Activated CD8-positive, alpha-beta memory T cell treated with anti-CD3 and anti-CD28 coated beads, Interleukin-2, amount 50 U/mL, for 24 hours (primary cell): ENCODE results near the gene NOXO1.
"Not testable (repeated sequence)": the region's sequence is repeated elsewhere in the genome, so short reads cannot be mapped to it uniquely, and the experiment has no call there.

Experiments
- DNase-seq: peaks from one replicate; pipeline ENCODE4 v3.0.0-alpha.2; 2020; ENCODE audit errors: extremely low read depth

NOXO1 gene

GRCh38 chr16:1962161-1963153 is 18.8 kb downstream of the NOXO1 start:
- DNase-seq: not testable (repeated sequence)

DNA sequence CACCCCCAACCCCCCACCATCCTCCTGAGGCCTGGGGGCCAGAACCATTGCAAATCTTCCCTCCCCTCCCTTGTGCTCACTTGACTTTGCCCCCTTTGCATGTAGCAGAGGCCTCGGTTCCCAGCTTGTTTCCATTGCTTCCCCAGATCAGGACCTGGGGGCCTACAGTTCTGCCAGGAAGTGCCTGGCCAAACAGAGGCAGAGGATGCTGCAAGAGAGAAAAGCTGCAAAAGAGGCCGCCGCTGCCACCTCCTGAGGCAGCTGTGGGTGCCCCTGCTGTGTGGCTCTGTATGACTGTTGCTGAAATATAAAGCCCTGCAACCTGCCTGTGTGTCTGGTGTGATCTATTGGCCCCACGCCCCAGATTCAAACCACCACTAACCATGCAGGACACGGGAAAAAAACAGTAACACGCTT is 19.6 kb downstream of the NOXO1 start:
- DNase-seq: no peak

DNA sequence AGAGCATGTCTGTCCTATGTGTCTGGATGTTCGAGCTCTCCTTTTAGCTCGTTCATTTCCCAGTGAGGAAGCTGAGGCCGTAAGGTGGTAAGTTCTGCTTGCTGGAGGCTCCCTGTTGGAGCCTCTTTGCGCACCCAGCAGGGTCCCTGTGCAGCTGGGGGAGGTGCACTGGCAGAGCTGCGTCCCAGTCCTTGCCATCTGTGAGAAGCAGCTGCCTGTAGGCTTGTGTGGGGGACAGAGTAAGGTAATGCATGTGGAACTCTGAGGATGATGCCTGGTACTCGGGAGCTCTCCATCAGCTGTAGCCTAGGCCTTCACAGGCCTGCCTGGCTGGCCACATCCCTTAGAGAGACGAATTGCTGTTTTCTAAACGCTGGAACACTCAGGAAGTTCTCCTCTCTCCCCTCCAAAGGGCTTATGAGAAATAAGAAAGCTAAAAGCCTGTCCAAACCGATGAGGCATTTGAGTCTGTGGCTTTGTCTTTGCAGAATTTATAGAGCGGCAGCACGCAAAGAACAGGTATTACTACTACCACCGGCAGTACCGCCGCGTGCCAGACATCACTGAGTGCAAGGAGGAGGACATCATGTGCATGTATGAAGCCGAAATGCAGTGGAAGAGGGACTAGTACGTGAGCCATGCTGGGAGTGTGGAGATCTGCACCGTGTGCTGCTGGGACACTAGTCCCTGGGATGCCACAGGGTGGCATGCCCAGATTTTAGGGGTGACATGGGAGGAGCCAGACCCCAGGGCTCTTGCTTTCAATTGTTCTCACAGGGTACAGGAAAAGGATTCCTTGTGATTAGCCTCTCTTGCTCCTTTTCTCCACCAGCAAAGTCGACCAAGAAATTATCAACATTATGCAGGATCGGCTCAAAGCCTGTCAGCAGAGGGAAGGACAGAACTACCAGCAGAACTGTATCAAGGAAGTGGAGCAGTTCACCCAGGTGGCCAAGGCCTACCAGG is 20.3 kb downstream of the NOXO1 start:
- DNase-seq: no peak

DNA sequence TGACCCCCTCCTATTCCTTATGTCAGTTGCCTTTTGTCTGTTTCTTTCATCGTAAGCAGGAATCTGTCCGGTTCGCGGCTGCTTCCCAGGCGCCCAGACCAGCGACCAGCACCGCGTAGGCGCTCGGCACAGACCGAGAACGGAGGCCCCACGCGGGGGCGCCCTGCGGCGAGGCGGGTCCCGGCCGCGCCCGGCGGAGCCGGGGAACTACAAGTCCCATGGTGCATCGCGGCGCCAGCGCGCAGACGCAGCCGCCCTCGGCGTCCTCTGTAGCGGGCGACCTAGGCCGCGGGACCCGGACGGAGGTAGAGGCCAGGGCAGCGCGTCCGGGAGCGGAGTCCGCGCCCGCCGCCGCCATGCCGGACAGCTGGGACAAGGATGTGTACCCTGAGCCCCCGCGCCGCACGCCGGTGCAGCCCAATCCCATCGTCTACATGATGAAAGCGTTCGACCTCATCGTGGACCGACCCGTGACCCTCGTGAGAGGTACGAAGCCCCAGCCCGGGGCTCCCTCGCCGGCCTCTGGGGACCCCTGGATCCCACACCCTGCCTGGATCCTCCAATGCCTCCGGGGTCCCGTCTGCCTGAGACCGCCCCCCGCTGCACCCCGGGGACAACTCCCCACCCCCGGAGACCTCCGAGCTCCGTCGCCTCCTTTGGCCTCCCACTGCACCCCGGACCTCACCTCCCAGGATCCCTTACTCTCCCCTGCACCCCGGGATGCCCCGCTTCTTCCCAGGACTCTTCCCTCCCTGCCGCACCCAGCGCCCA is 21.8 kb downstream of the NOXO1 start, which contains the start of gene NDUFB10:
Gene NDUFB10, plus strand, starts transcription at position 270 of the 771 bp plus-strand sequence. Its CDS starts 87 bp downstream, at position 357.
- peak; percentile 61 for DNase-seq

DNA sequence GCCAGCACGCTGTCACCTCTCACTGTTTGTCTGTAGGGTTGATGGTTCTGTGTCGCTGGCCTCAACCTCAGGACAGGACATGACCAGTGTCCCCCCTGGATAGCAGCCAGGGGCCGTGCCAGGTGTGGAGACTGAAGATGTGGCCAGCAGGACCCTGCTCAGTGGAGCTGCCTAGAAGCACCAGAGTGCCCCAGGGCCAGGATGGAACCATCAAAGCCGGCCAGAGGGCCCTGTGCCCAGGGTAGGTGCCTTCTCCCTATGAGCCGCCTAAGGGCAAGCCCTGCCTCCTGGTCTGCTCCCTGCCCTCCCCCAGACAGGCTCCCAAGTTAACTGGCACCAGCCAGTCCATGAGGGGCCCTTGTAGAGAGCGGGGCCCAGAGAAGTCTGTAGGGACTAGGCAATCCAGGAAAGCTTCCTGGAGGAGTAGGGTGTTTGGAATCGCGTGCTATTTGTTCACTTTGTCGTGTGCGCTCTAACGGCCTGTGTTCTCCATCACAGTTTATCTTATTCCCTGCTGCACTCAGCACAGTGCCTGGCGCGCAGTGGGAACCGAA is 22.5 kb downstream of the NOXO1 start:
- no peak for DNase-seq

DNA sequence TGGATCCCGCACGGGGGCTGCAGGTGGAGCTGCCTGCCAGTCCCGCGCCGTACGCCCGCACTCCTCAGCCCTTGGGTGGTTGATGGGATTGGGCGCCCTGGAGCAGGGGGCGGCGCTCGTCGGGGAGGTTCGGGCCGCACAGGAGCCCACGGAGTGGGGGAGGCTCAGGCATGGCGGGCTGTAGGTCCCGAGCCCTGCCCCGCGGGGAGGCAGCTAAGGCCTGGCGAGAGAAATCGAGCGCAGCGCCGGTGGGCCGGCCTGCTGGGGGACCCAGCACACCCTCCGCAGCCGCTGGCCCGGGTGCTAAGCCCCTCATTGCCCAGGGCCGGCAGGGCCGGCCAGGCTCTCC is 23.2 kb downstream of the NOXO1 start:
- DNase-seq: not testable (repeated sequence)

DNA sequence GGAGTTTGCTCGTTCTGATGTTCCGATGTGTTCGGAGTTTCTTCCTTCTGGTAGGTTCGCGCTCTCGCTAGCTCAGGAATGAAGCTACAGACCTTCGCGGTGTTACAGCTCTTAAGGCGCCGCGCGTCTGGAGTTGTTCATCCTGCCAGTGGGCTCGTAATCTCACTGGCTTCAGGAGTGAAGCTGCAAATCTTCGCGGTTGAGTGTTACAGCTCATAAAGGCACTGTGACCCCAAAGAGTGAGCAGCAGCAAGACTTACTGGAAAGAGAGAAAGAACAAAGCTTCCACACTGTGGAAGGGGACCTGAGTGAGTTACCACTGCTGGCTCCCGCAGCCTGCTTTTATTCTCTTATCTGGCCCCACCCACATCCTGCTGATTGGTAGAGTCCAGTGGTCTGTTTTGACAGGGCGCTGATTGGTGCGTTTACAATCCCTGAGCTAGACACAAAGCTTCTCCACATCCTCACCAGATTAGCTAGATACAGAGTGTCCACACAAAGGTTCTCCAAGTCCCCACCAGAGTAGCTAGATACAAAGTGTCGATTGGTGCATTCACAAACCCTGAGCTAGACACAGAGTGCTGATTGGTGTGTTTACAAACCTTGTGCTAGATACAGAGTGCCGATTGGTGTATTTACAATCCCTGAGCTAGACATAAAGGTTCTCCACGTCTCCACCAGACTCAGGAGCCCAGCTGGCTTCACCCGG is 23.7 kb downstream of the NOXO1 start:
- not testable (repeated sequence) for DNase-seq

GRCh38 chr16:1953734-1954133 is 27.5 kb downstream of the NOXO1 start:
- no peak for DNase-seq

DNA sequence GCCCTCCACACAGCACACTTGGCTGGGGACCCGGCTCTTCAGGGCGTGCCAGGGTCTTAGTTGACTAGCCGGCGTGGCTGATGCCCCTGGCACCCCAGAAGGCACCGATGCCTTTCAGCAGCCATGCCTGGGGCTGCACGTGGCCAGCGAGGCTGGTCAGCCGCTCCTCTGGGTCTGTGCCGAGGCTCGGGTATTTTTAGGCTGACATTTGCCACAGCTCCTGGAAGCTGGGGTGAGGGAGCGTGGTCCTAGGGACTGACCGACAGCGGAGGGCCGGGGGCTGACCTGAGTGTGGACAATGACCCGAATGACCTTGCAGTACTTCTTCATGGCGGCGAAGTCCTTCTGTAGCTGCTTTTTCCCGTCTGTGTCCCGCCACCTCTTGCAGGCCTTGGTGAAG is 30.7 kb downstream of the NOXO1 start:
- no peak for DNase-seq

- DNase-seq: no peak
These were observed 31.2 kb downstream of the NOXO1 start for GRCh38 chr16:1950047-1950446.

DNA sequence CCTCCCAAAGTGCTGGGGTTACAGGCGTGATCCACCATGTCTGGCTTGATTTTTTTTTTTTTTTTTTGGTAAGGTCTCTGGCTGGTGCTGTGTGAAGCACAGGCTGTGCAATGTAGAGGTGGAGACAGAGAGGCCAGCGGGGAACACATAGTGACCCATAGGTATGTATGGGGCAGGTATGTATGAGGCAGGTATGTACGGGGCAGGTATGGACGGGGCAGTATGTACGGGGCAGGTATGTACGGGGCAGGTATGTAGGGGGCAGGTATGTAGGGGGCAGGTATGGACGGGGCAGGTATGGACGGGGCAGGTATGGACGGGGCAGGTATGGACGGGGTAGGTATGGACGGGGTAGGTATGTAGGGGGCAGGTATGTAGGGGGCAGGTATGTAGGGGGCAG is 31.8 kb downstream of the NOXO1 start:
- DNase-seq: no peak

DNA sequence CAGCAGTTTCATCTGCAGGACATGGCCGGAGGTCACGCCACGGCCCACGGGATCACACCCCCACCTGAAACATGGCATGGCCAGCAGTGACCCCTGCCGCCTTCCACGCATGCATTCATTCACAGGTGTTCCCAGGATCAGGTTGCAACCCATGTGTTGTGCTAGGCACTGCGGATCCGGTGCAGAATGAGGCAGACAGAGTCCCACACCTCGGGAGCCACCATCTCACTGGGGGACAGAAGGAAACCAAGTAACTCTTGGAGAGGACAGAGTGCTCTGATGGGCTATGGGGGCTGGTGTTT is 33.9 kb downstream of the NOXO1 start:
- DNase-seq: no peak

DNA sequence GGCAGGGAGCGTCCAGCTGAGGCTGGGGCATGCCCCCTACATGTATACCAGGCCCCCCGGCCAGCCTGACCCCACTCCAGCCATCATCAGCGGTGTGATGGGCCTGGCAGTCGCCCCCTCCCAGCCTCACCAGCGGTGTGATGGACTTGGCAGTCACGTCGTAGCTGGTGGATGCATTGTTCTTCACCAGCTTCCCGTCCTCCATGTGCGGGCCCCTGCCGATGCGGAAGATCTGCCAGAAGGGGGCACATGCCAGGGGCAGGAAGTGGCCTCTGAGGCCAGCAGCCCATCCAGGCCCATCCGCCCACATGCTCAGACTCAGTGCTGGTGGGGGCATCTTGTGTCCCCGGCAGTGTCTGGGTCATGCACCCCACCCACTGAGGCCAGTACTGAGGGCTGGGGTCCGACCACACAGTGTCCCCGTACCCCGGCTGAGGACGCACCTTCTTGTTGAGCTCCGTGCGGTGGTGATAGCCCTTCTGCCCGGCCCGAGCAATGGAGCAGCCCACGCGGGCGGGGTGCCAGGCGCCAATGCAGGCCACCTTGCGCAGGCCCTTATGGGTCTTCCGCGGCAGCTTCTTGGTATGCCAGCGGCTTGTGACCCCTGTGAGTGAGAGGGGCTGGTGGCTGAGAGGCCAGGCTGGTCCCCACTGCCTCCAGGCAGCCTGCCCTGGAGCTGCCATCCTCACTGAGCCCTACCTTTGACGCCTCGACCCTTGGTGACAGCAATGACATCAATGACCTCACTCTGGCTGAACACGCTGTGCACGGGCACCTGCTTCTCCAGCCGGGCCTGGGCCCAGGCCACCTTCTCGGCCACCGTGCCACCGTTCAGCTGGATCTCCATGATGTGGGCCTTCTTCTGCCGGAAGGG is 34.5 kb downstream of the NOXO1 start:
- DNase-seq: no peak

GRCh38 chr16:1945559-1946391 is 35.5 kb downstream of the NOXO1 start:
- DNase-seq: no peak

- no peak for DNase-seq
These were observed 36.6 kb downstream of the NOXO1 start for GRCh38 chr16:1944612-1945199.

GRCh38 chr16:1942810-1943726 is 38.2 kb downstream of the NOXO1 start, which contains the start of gene MSRB1:
Gene MSRB1 (minus strand): TSS chr16:1943199. CDS start chr16:1943156, 43 bp downstream.
- DNase-seq: peak; percentile 99
